ENCODE data around the gene KYNU.

DNA sequence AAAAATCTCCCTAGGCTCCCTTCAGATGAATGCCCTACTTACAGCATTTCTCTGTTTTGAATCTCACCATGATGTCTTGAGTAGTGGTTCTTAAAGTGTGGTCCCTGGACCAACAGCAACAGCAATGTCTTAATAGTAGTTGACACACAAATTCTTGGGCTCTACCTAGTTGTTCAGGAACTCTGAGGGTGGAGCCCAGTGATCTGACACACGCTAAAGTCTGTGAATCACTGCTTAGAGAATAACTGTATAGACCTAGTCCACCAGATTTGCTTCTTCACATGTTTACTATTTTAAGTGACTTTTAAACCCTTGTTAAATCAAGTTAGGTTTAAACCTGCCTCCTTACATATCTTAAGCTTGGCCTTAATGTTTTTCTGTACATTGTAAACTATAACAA, 204.2 kb downstream of the KYNU start:
- TF ChIP-seq, protein P1, sequence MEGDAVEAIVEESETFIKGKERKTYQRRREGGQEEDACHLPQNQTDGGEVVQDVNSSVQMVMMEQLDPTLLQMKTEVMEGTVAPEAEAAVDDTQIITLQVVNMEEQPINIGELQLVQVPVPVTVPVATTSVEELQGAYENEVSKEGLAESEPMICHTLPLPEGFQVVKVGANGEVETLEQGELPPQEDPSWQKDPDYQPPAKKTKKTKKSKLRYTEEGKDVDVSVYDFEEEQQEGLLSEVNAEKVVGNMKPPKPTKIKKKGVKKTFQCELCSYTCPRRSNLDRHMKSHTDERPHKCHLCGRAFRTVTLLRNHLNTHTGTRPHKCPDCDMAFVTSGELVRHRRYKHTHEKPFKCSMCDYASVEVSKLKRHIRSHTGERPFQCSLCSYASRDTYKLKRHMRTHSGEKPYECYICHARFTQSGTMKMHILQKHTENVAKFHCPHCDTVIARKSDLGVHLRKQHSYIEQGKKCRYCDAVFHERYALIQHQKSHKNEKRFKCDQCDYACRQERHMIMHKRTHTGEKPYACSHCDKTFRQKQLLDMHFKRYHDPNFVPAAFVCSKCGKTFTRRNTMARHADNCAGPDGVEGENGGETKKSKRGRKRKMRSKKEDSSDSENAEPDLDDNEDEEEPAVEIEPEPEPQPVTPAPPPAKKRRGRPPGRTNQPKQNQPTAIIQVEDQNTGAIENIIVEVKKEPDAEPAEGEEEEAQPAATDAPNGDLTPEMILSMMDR (IDR thresholded peaks at IDR 0.05) = no peak
- TF ChIP-seq POLR2A (IDR thresholded peaks at IDR 0.05) (no peak), EP300 (IDR thresholded peaks at IDR 0.05) (no peak)

Measured in tibial nerve (tissue), 4 donors.